ENCODE results near the gene ZNF426. TPM values are rescaled to one million over a fixed set of nuclear protein-coding genes. Genes with fewer than 3 reads are reported as not detected.

ZNF426 gene
- polyA plus RNA-seq, 3 donors: 1.7 to 6.4 (median 4.1) TPM

DNA sequence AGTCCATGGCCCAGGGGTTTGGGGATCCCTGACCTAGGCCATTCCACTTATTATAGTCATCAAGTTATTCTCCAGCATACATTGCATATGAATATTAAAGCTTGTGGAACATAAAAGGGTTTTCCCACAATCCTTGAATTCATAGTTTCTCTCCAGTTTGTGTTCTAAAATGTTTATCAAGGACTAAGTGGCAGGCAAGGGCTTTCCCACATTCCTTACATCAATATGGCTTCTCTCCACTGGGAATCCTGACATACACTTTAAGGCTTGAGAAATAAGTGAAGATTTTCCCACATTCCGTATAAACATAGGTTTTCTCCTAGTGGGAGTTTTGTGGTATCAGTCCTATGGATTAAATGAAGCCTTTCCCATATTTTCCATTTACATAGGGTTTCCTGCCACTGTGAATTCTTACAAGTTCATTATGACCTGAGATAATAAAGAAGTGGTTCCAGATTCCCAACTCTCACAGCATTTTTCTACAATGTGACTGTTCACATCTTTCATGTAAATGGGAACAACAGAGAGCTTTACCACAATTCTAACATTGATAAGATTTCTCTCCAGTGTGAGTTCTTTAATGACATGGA lies 14.5 kb downstream of the ZNF426 start:
- Mint-ChIP-seq H3K27ac (no peak overlapping the region), H3K36me3 (peaks cover 9 to 19% of the 10 kb centered on the region in 2 donors), H3K9me3 (peaks cover 57 to 95% (median 92%) of the 10 kb centered on the region in 7 donors), H3K4me3 (no peak overlapping the region), H3K4me1 (no peaks in the 10 kb centered on the region), H3K27me3 (ENCODE audit: low read depth in 3 of 3) (no peaks in the 10 kb centered on the region)
- Histone ChIP-seq H4K20me1 (ENCODE audit: insufficient read depth, low read length) (no peaks in the 10 kb centered on the region), H3K9ac (ENCODE audit: insufficient read depth, low read length, poor library complexity, severe bottlenecking) (no peak overlapping the region), H3K4me1 (ENCODE audit: control insufficient read depth in 1 of 2, insufficient read depth in 2 of 2, low read length in 2 of 2) (no peaks in the 10 kb centered on the region), H3K4me2 (replicated peaks; ENCODE audit: extremely low read depth, low read length, poor library complexity, severe bottlenecking) (no peak overlapping the region), H3K27ac (ENCODE audit: low read depth in 1 of 2, low read length in 2 of 2) (no peak overlapping the region), H3K4me3 (replicated peaks in 1 of 3; ENCODE audit: low read depth in 2 of 3, low read length in 3 of 3) (peak overlapping the region in 1 of 3 experiments; percentile 42), H2AFZ (ENCODE audit: insufficient read depth, low read depth, low read length, poor library complexity, severe bottlenecking) (no peak overlapping the region), H3K27me3 (ENCODE audit: control insufficient read depth in 2 of 2, insufficient read depth in 2 of 2, low read length in 2 of 2) (no peaks in the 10 kb centered on the region), H3K79me2 (ENCODE audit: insufficient read depth, low read length) (no peaks in the 10 kb centered on the region), H3K9me3 (replicated peaks in 1 of 2; ENCODE audit: control insufficient read depth in 1 of 2, insufficient read depth in 1 of 2, low read length in 2 of 2) (peaks cover 81 to 98% of the 10 kb centered on the region in 2 donors), H3K36me3 (replicated peaks in 1 of 2; ENCODE audit: control insufficient read depth in 1 of 2, insufficient read depth in 2 of 2, low read length in 2 of 2) (peaks cover 7 to 20% of the 10 kb centered on the region in 2 donors)
- TF ChIP-seq, protein P1, sequence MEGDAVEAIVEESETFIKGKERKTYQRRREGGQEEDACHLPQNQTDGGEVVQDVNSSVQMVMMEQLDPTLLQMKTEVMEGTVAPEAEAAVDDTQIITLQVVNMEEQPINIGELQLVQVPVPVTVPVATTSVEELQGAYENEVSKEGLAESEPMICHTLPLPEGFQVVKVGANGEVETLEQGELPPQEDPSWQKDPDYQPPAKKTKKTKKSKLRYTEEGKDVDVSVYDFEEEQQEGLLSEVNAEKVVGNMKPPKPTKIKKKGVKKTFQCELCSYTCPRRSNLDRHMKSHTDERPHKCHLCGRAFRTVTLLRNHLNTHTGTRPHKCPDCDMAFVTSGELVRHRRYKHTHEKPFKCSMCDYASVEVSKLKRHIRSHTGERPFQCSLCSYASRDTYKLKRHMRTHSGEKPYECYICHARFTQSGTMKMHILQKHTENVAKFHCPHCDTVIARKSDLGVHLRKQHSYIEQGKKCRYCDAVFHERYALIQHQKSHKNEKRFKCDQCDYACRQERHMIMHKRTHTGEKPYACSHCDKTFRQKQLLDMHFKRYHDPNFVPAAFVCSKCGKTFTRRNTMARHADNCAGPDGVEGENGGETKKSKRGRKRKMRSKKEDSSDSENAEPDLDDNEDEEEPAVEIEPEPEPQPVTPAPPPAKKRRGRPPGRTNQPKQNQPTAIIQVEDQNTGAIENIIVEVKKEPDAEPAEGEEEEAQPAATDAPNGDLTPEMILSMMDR (IDR thresholded peaks at IDR 0.05): no peak
- no CpG with 5 or more reads among the region's 1 CpG for WGBS (ENCODE audit: insufficient coverage)
- no peak for DNase-seq
- intact Hi-C loops (cut with micrococcal nuclease): no loop called here

GRCh38 chr19:9507285-9507684 lies 31.2 kb downstream of the ZNF426 start:
- H3K27me3 Mint-ChIP-seq (ENCODE audit: low read depth in 3 of 3): peaks cover 0 to under 1% (median 0%) of the 10 kb centered on the region in 3 donors
- no peaks in the 10 kb centered on the region for H3K4me1 Mint-ChIP-seq
- no peak overlapping the region for H3K4me3 ChIP-seq (replicated peaks in 1 of 3; ENCODE audit: low read depth in 2 of 3, low read length in 3 of 3)
- H3K4me2 ChIP-seq (replicated peaks; ENCODE audit: extremely low read depth, low read length, poor library complexity, severe bottlenecking): no peak overlapping the region
- H2AFZ ChIP-seq (ENCODE audit: insufficient read depth, low read depth, low read length, poor library complexity, severe bottlenecking): no peak overlapping the region
- H4K20me1 ChIP-seq (ENCODE audit: insufficient read depth, low read length): no peaks in the 10 kb centered on the region
- no peaks in the 10 kb centered on the region for H3K79me2 ChIP-seq (ENCODE audit: insufficient read depth, low read length)
- TF ChIP-seq, protein P1 (IDR thresholded peaks at IDR 0.05): no peak
- peaks cover 62 to 76% of the 10 kb centered on the region in 2 donors for H3K9me3 ChIP-seq (replicated peaks in 1 of 2; ENCODE audit: control insufficient read depth in 1 of 2, insufficient read depth in 1 of 2, low read length in 2 of 2)
- peaks cover 20 to 69% (median 61%) of the 10 kb centered on the region in 7 donors for H3K9me3 Mint-ChIP-seq
- H3K4me3 Mint-ChIP-seq: no peak overlapping the region
- no peaks in the 10 kb centered on the region for H3K4me1 ChIP-seq (ENCODE audit: control insufficient read depth in 1 of 2, insufficient read depth in 2 of 2, low read length in 2 of 2)
- H3K27ac ChIP-seq (ENCODE audit: low read depth in 1 of 2, low read length in 2 of 2): no peak overlapping the region
- WGBS (ENCODE audit: insufficient coverage): no CpG with 5 or more reads among the region's 3 CpGs
- no peak overlapping the region for H3K27ac Mint-ChIP-seq
- DNase-seq: no peak
- no peaks in the 10 kb centered on the region for H3K27me3 ChIP-seq (ENCODE audit: control insufficient read depth in 2 of 2, insufficient read depth in 2 of 2, low read length in 2 of 2)
- H3K36me3 ChIP-seq (replicated peaks in 1 of 2; ENCODE audit: control insufficient read depth in 1 of 2, insufficient read depth in 2 of 2, low read length in 2 of 2): no peaks in the 10 kb centered on the region
- H3K36me3 Mint-ChIP-seq: no peaks in the 10 kb centered on the region
- intact Hi-C loops (cut with micrococcal nuclease): no loop called here
- H3K9ac ChIP-seq (ENCODE audit: insufficient read depth, low read length, poor library complexity, severe bottlenecking): no peak overlapping the region
